ENCODE results near the gene SLC8A2. TPM values are rescaled to one million over a fixed set of nuclear protein-coding genes. Genes with fewer than 3 reads are reported as not detected.

The SLC8A2 gene
- total and polyA plus RNA-seq, 2 experiments from 2014 or later: 0.99 to 3.7 TPM

DNA sequence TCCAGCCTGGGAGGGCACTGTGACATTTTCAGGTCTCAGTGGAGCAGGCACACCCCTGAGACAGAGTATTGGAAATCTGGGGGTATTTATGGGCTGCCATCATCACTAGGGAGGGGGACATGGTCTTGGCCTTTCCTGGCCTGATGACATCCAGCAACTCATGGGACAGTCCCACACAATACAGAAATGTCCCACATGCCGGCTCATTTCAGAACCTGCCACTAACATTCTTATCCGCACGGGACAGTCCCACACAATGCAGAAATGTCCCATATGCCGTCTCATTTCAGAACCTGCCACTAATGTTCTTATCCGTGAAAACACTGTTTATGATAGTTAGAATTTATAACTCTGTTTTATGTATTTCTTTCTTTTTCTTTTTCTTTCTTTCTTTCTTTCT is 9.8 kb downstream of the SLC8A2 start:
- no peak overlapping the region for H3K27ac ChIP-seq
- no peaks in the 10 kb centered on the region for H3K36me3 ChIP-seq
- TF ChIP-seq, protein P1, sequence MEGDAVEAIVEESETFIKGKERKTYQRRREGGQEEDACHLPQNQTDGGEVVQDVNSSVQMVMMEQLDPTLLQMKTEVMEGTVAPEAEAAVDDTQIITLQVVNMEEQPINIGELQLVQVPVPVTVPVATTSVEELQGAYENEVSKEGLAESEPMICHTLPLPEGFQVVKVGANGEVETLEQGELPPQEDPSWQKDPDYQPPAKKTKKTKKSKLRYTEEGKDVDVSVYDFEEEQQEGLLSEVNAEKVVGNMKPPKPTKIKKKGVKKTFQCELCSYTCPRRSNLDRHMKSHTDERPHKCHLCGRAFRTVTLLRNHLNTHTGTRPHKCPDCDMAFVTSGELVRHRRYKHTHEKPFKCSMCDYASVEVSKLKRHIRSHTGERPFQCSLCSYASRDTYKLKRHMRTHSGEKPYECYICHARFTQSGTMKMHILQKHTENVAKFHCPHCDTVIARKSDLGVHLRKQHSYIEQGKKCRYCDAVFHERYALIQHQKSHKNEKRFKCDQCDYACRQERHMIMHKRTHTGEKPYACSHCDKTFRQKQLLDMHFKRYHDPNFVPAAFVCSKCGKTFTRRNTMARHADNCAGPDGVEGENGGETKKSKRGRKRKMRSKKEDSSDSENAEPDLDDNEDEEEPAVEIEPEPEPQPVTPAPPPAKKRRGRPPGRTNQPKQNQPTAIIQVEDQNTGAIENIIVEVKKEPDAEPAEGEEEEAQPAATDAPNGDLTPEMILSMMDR (IDR thresholded peaks at IDR 0.05; ENCODE audit: low read depth, low read length): no peak
- H3K27me3 ChIP-seq: peaks cover 28% of the 10 kb centered on the region
- no peak for DNase-seq (ENCODE audit: low read depth in 1 of 2, low spot score in 1 of 2)
- no peaks in the 10 kb centered on the region for H3K4me1 ChIP-seq (ENCODE audit: low read depth)
- no peaks in the 10 kb centered on the region for H3K9me3 ChIP-seq (ENCODE audit: low read depth)
- no peak overlapping the region for H3K4me3 ChIP-seq

DNA sequence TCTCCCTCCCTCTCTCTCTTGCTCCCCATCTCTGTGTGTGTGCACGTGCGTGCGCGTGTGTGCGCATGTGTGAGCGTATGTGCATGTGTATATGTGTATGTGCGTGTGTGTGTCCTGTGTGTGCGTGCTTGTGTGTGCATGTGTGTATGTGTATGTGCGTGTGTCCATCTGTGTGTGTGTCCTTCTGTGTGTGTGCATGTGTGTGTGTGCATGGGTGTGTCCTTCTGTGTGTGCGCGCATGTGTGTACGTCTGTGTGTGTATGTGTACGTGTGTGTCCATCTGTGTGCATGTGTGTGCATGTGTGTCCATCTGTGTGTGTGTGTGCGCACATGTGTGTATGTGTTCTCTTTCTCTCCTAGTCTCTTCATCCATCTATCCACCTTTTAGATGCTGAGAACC is 12.2 kb downstream of the SLC8A2 start:
- Histone ChIP-seq H3K36me3 (no peaks in the 10 kb centered on the region), H3K27me3 (peaks cover 28% of the 10 kb centered on the region), H3K4me1 (ENCODE audit: low read depth) (no peaks in the 10 kb centered on the region), H3K4me3 (no peak overlapping the region), H3K9me3 (ENCODE audit: low read depth) (no peaks in the 10 kb centered on the region), H3K27ac (no peak overlapping the region)
- TF ChIP-seq, protein P1 (IDR thresholded peaks at IDR 0.05; ENCODE audit: low read depth, low read length): no peak
- no peak for DNase-seq (ENCODE audit: low read depth in 1 of 2, low spot score in 1 of 2)

GRCh38 chr19:47458672-47459071 is 13.0 kb downstream of the SLC8A2 start:
- Histone ChIP-seq H3K27me3 (peaks cover 28% of the 10 kb centered on the region), H3K4me1 (ENCODE audit: low read depth) (no peaks in the 10 kb centered on the region), H3K27ac (no peak overlapping the region), H3K9me3 (ENCODE audit: low read depth) (no peaks in the 10 kb centered on the region), H3K36me3 (no peaks in the 10 kb centered on the region), H3K4me3 (no peak overlapping the region)
- TF ChIP-seq, protein P1 (IDR thresholded peaks at IDR 0.05; ENCODE audit: low read depth, low read length): no peak
- DNase-seq (ENCODE audit: low read depth in 1 of 2, low spot score in 1 of 2): no peak

DNA sequence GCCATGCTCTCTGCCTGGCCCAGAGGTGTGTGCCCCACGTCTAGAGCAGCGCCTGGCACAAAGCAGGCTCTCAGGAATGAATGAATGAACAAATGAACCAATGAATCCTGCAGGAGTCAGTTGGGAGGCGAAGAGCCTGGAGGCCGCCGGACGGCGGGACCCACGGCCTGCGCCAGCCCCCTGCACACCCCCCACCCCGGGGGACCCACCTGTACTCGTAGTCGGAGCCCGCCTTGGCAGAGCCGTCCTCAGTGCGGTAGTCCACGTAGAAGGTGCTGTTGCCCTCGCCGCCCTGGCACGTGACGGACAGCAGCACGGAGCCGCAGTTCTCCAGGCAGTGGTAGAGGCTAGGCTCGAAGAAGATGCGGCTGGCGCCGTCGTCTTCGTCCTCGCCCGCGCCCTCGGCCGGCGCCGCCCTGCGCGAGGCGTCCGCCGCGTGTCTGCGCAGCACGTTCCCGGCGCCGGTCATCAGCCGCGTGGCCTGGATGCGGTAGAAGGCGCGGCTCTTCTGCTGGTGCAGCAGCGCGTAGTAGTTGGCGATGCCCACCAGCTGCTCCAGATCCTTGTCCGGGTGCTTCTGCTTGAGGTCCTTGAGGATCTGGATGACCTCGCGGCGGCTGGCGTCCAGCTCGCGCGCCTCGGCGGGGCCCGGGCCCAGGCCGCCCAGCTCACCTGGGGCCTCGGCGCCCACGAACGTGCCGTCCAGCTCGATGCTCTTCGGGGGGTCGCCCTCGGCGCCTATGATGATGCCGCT is 14.8 kb downstream of the SLC8A2 start:
- Histone ChIP-seq H3K4me1 (ENCODE audit: low read depth) (no peaks in the 10 kb centered on the region), H3K27me3 (peaks cover 28% of the 10 kb centered on the region), H3K4me3 (no peak overlapping the region), H3K9me3 (ENCODE audit: low read depth) (no peaks in the 10 kb centered on the region), H3K27ac (no peak overlapping the region), H3K36me3 (no peaks in the 10 kb centered on the region)
- TF ChIP-seq, protein P1 (IDR thresholded peaks at IDR 0.05; ENCODE audit: low read depth, low read length): no peak
- DNase-seq (ENCODE audit: low read depth in 1 of 2, low spot score in 1 of 2): no peak

- no peak overlapping the region for H3K27ac ChIP-seq
Measured at GRCh38 chr19:47450478-47450877, 21.2 kb downstream of the SLC8A2 start.

More at GRCh38 chr19:47450478-47450877, 21.2 kb downstream of the SLC8A2 start:
- no peak for DNase-seq (ENCODE audit: low read depth in 1 of 2, low spot score in 1 of 2)
- H3K9me3 ChIP-seq (ENCODE audit: low read depth): no peaks in the 10 kb centered on the region
- peaks cover 34% of the 10 kb centered on the region for H3K27me3 ChIP-seq
- no peaks in the 10 kb centered on the region for H3K4me1 ChIP-seq (ENCODE audit: low read depth)
- TF ChIP-seq, protein P1 (IDR thresholded peaks at IDR 0.05; ENCODE audit: low read depth, low read length): no peak
- H3K4me3 ChIP-seq: no peak overlapping the region
- H3K36me3 ChIP-seq: no peaks in the 10 kb centered on the region

Measured in cardiac muscle cell (in vitro differentiated cells and primary cell).